ENCODE measurements around the gene TBK1. TPM values are rescaled to one million over a fixed set of nuclear protein-coding genes. Genes with fewer than 3 reads are reported as not detected.
"Not testable (repeated sequence)": the region's sequence is repeated elsewhere in the genome, so short reads cannot be mapped to it uniquely, and the experiment has no call there.

TBK1 gene
- total and polyA plus RNA-seq, 4 donors: 10.9 to 32.8 (median 22.5) TPM

DNA sequence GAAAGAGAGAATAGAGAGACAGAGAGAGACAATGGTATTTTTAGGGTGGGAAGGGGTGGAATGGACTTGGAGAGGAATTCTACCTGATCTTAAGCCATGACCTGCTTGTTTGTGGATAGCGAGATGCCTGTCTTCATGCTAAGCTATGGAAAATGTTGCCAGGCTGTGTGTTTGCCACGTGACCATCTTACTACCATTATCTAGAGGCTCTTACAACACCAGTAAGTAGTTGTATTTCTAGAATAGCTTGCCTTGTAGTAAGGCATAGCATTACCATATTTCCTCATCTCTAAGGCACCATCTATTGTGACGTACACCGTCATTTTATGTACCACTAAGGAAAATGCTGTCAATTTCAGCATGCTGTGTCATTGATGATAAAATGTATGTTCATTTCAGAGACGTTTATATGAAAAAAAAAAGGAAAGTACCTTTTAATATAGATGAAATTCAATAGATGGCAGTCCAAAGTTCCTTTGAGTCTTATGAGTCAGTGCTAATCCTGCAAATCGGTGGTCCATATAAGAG is 82.8 kb downstream of the TBK1 start:
- no peaks in the 10 kb centered on the region for H3K4me1 ChIP-seq (ENCODE audit: control insufficient read depth in 1 of 2, insufficient read depth in 2 of 2, low read length in 2 of 2)
- intact Hi-C loops (cut with DNase I): no loop called here
- H3K27me3 ChIP-seq (ENCODE audit: control insufficient read depth in 1 of 2, insufficient read depth in 2 of 2, low read length in 1 of 2): no peaks in the 10 kb centered on the region
- H3K36me3 ChIP-seq (ENCODE audit: control insufficient read depth in 1 of 2, insufficient read depth in 2 of 2, low read length in 1 of 2): no peaks in the 10 kb centered on the region
- no peak overlapping the region for H3K27ac ChIP-seq (ENCODE audit: low read depth in 1 of 2, low read length in 2 of 2)
- ATAC-seq (ENCODE audit: low FRiP score) (no peak), DNase-seq (no peak)
- WGBS, 2 donors: 81 to 83% methylated on average over 6 of the region's 6 CpGs
- H3K4me3 ChIP-seq (ENCODE audit: low read length in 2 of 2): no peak overlapping the region
- no peaks in the 10 kb centered on the region for H3K9me3 ChIP-seq (ENCODE audit: control insufficient read depth, low read length)

- intact Hi-C loops (cut with DNase I): no loop called here
- Histone ChIP-seq H3K36me3 (ENCODE audit: control insufficient read depth in 1 of 2, insufficient read depth in 2 of 2, low read length in 1 of 2) (no peaks in the 10 kb centered on the region), H3K27ac (ENCODE audit: low read depth in 1 of 2, low read length in 2 of 2) (no peak overlapping the region), H3K27me3 (ENCODE audit: control insufficient read depth in 1 of 2, insufficient read depth in 2 of 2, low read length in 1 of 2) (no peaks in the 10 kb centered on the region), H3K4me3 (ENCODE audit: low read length in 2 of 2) (no peak overlapping the region), H3K9me3 (ENCODE audit: control insufficient read depth, low read length) (no peaks in the 10 kb centered on the region), H3K4me1 (ENCODE audit: control insufficient read depth in 1 of 2, insufficient read depth in 2 of 2, low read length in 2 of 2) (no peaks in the 10 kb centered on the region)
- DNase-seq (no peak), ATAC-seq (ENCODE audit: low FRiP score) (no peak)
- WGBS, 2 donors: 84 to 87% methylated on average over 4 of the region's 4 CpGs
Observed at GRCh38 chr12:64538121-64538520, 86.2 kb downstream of the TBK1 start.

GRCh38 chr12:64542409-64543047 is 90.6 kb downstream of the TBK1 start:
- H3K27ac ChIP-seq (ENCODE audit: low read depth in 1 of 2, low read length in 2 of 2); H3K9me3 ChIP-seq (ENCODE audit: control insufficient read depth, low read length); DNase-seq; ATAC-seq (ENCODE audit: low FRiP score); H3K4me3 ChIP-seq (ENCODE audit: low read length in 2 of 2); H3K36me3 ChIP-seq (ENCODE audit: control insufficient read depth in 1 of 2, insufficient read depth in 2 of 2, low read length in 1 of 2); intact Hi-C loops (cut with DNase I); H3K4me1 ChIP-seq (ENCODE audit: control insufficient read depth in 1 of 2, insufficient read depth in 2 of 2, low read length in 2 of 2); H3K27me3 ChIP-seq (ENCODE audit: control insufficient read depth in 1 of 2, insufficient read depth in 2 of 2, low read length in 1 of 2): not testable (repeated sequence)
- 75 to 92% methylated on average over 16 to 24 of the region's 24 CpGs for WGBS, 2 donors

DNA sequence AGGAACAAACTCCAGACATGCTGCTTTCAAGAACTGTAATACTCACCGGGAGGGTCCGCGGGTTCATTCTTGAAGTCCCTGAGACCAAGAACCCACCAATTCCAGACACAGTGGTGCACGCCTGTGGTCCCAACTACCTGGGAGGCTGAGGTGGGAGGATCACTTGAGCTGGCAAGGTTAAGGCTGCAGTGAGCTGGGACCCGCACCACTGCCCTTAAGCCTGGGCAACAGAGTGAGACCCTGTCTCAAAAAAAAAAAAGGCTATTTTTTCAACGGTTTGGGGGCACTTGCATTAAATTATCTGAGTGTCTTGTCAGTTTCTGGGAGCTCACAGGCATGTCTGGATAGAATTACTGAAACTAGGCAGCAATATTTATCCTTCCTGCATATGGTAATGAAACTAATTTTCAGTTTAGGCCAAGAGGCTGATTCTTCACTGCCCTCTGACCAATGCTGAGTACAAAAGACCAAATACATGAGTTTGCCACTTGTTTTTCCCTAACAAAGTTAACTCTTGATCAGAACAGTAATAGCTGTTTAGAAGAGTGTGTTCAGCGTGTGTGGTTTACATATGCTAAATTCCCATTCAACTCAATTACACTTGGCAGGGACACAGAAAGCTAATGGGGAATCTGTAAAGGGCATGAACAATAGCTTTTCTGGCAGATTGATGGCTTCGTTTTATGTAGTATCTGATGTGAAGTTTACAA is 92.6 kb downstream of the TBK1 start:
- DNase-seq (no peak), ATAC-seq (ENCODE audit: low FRiP score) (no peak)
- Histone ChIP-seq H3K27me3 (ENCODE audit: control insufficient read depth in 1 of 2, insufficient read depth in 2 of 2, low read length in 1 of 2) (no peaks in the 10 kb centered on the region), H3K4me1 (ENCODE audit: control insufficient read depth in 1 of 2, insufficient read depth in 2 of 2, low read length in 2 of 2) (no peaks in the 10 kb centered on the region), H3K36me3 (ENCODE audit: control insufficient read depth in 1 of 2, insufficient read depth in 2 of 2, low read length in 1 of 2) (no peaks in the 10 kb centered on the region), H3K27ac (ENCODE audit: low read depth in 1 of 2, low read length in 2 of 2) (no peak overlapping the region), H3K4me3 (ENCODE audit: low read length in 2 of 2) (no peak overlapping the region), H3K9me3 (ENCODE audit: control insufficient read depth, low read length) (no peaks in the 10 kb centered on the region)
- 84 to 86% methylated on average over 8 of the region's 8 CpGs for WGBS, 2 donors
- intact Hi-C loops (cut with DNase I): no loop called here

DNA sequence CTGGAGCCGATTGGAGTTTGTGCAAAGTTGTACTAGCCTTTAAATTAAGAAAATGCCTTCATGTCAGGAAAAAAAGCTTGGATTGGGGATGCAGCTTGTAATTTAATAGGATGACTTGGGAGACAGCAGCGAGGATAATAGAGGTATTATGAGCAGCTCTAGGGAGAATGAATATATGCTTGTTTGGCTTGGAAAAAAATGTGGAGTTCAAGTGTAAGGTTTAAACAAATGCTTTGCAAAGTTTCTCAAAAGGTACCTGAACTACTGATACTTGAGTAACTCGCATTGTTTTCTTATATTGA is 93.1 kb downstream of the TBK1 start:
- DNase-seq (no peak), ATAC-seq (ENCODE audit: low FRiP score) (no peak)
- WGBS, 2 donors: 78 to 84% methylated on average over 3 of the region's 3 CpGs
- Histone ChIP-seq H3K4me1 (ENCODE audit: control insufficient read depth in 1 of 2, insufficient read depth in 2 of 2, low read length in 2 of 2) (no peaks in the 10 kb centered on the region), H3K9me3 (ENCODE audit: control insufficient read depth, low read length) (no peaks in the 10 kb centered on the region), H3K36me3 (ENCODE audit: control insufficient read depth in 1 of 2, insufficient read depth in 2 of 2, low read length in 1 of 2) (no peaks in the 10 kb centered on the region), H3K4me3 (ENCODE audit: low read length in 2 of 2) (no peak overlapping the region), H3K27me3 (ENCODE audit: control insufficient read depth in 1 of 2, insufficient read depth in 2 of 2, low read length in 1 of 2) (no peaks in the 10 kb centered on the region), H3K27ac (ENCODE audit: low read depth in 1 of 2, low read length in 2 of 2) (no peak overlapping the region)
- intact Hi-C loops (cut with DNase I): no loop called here

DNA sequence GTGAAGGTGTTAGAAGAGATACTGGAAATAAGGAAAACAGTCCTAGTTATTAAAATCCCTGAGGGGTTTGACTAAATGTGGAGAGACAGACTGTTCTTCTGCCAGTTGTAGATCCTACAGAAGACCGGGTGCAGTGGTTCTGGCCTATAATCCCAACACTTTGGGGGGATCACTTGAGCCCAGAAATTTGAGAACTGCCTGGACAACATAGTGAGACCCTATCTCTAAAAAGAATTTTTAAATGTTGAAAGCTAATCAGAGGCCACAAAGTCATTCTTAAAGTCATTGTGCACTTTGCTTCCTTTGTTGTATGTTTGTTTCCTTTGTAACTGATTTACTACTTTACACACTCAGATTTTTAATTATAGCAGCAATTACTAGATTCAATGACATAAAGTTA is 97.2 kb downstream of the TBK1 start:
- H3K27ac ChIP-seq (ENCODE audit: low read depth in 1 of 2, low read length in 2 of 2): no peak overlapping the region
- DNase-seq: no peak
- H3K4me3 ChIP-seq (ENCODE audit: low read length in 2 of 2): no peak overlapping the region
- WGBS, 2 donors: 73 to 100% methylated on average over 1 of the region's 1 CpG
- no peaks in the 10 kb centered on the region for H3K36me3 ChIP-seq (ENCODE audit: control insufficient read depth in 1 of 2, insufficient read depth in 2 of 2, low read length in 1 of 2)
- H3K9me3 ChIP-seq (ENCODE audit: control insufficient read depth, low read length): no peaks in the 10 kb centered on the region
- H3K4me1 ChIP-seq (ENCODE audit: control insufficient read depth in 1 of 2, insufficient read depth in 2 of 2, low read length in 2 of 2): no peaks in the 10 kb centered on the region
- H3K27me3 ChIP-seq (ENCODE audit: control insufficient read depth in 1 of 2, insufficient read depth in 2 of 2, low read length in 1 of 2): no peaks in the 10 kb centered on the region
- ATAC-seq (ENCODE audit: low FRiP score): no peak
- intact Hi-C loops (cut with DNase I): loop anchor here (2.0 kb wide), 1 partner anchor 150 kb away; no protein-coding TSS in a partner anchor

- DNase-seq: no peak
- no peak for ATAC-seq (ENCODE audit: low FRiP score)
- Histone ChIP-seq H3K36me3 (ENCODE audit: control insufficient read depth in 1 of 2, insufficient read depth in 2 of 2, low read length in 1 of 2) (no peaks in the 10 kb centered on the region), H3K27me3 (ENCODE audit: control insufficient read depth in 1 of 2, insufficient read depth in 2 of 2, low read length in 1 of 2) (no peaks in the 10 kb centered on the region), H3K4me1 (ENCODE audit: control insufficient read depth in 1 of 2, insufficient read depth in 2 of 2, low read length in 2 of 2) (no peaks in the 10 kb centered on the region), H3K4me3 (ENCODE audit: low read length in 2 of 2) (no peak overlapping the region), H3K27ac (ENCODE audit: low read depth in 1 of 2, low read length in 2 of 2) (no peak overlapping the region), H3K9me3 (ENCODE audit: control insufficient read depth, low read length) (no peaks in the 10 kb centered on the region)
- intact Hi-C loops (cut with DNase I): loop anchor here (5.0 kb wide), 1 partner anchor 57 kb away; no protein-coding TSS in a partner anchor
- WGBS, 2 donors: 60 to 83% methylated on average over 3 of the region's 3 CpGs
Observed at GRCh38 chr12:64550755-64551154, 98.8 kb downstream of the TBK1 start.

GRCh38 chr12:64551676-64552075 is 99.8 kb downstream of the TBK1 start:
- Histone ChIP-seq H3K27me3 (ENCODE audit: control insufficient read depth in 1 of 2, insufficient read depth in 2 of 2, low read length in 1 of 2) (no peaks in the 10 kb centered on the region), H3K9me3 (ENCODE audit: control insufficient read depth, low read length) (no peaks in the 10 kb centered on the region), H3K27ac (ENCODE audit: low read depth in 1 of 2, low read length in 2 of 2) (no peak overlapping the region), H3K4me1 (ENCODE audit: control insufficient read depth in 1 of 2, insufficient read depth in 2 of 2, low read length in 2 of 2) (no peaks in the 10 kb centered on the region), H3K36me3 (ENCODE audit: control insufficient read depth in 1 of 2, insufficient read depth in 2 of 2, low read length in 1 of 2) (no peaks in the 10 kb centered on the region), H3K4me3 (ENCODE audit: low read length in 2 of 2) (no peak overlapping the region)
- ATAC-seq (ENCODE audit: low FRiP score): peak; percentile 26
- intact Hi-C loops (cut with DNase I): loop anchor here (5.0 kb wide), 1 partner anchor 56 kb away; no protein-coding TSS in a partner anchor
- WGBS, 2 donors: 79 to 83% methylated on average over 7 of the region's 7 CpGs
- no peak for DNase-seq
